ENCODE measurements around the gene CAMK2B. TPM values are rescaled to one million over a fixed set of nuclear protein-coding genes. Genes with fewer than 3 reads are reported as not detected.

CAMK2B gene
- total RNA-seq, 1 donor from 2014 or later, result 98.0 TPM

DNA sequence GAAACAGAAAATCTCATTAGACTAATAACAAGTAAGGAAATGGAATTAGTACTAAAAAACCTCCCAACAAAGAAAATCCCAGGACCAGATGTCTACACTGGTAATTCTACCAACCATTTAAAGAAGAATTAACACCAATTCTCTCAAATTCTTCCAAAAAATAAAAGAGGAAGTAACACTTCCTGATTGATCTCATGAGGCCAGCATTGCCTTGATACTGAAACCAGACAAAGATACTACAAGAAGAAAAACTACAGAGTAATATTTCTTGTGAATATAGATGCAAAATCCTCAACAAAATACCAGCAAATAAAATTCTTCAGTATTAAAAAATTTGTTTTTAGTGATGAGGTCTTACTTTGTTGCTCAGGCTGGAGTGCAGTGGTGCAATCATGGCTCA, 157.5 kb downstream of the CAMK2B start:
- H3K36me3 ChIP-seq, result no peaks in the 10 kb centered on the region
- no peaks in the 10 kb centered on the region for H3K27me3 ChIP-seq (ENCODE audit: low read depth)
- TF ChIP-seq, protein P1, sequence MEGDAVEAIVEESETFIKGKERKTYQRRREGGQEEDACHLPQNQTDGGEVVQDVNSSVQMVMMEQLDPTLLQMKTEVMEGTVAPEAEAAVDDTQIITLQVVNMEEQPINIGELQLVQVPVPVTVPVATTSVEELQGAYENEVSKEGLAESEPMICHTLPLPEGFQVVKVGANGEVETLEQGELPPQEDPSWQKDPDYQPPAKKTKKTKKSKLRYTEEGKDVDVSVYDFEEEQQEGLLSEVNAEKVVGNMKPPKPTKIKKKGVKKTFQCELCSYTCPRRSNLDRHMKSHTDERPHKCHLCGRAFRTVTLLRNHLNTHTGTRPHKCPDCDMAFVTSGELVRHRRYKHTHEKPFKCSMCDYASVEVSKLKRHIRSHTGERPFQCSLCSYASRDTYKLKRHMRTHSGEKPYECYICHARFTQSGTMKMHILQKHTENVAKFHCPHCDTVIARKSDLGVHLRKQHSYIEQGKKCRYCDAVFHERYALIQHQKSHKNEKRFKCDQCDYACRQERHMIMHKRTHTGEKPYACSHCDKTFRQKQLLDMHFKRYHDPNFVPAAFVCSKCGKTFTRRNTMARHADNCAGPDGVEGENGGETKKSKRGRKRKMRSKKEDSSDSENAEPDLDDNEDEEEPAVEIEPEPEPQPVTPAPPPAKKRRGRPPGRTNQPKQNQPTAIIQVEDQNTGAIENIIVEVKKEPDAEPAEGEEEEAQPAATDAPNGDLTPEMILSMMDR (IDR thresholded peaks at IDR 0.05; ENCODE audit: borderline replicate concordance), result no peak
- intact Hi-C loops (cut with micrococcal nuclease), result no loop called here
- H3K27ac ChIP-seq (replicated peaks), result no peak overlapping the region
- H3K4me3 ChIP-seq, result no peak overlapping the region
- no peak for DNase-seq
- no peaks in the 10 kb centered on the region for H3K4me1 ChIP-seq
- H3K9me3 ChIP-seq (replicated peaks), result no peaks in the 10 kb centered on the region

Other genes with a start within 250 kb of the CAMK2B start
- gene POLM, start 243.1 kb downstream of the CAMK2B start, total RNA-seq, result 12.4 TPM
- gene AEBP1, start 221.2 kb downstream of the CAMK2B start, total RNA-seq, result 20.5 TPM
- 78.0 TPM for gene POLD2, start 202.0 kb downstream of the CAMK2B start, total RNA-seq
- gene MYL7, start 184.3 kb downstream of the CAMK2B start, total RNA-seq, result 518 TPM
- 0.49 TPM for gene GCK, start 136.2 kb downstream of the CAMK2B start, total RNA-seq
- gene YKT6, start 124.6 kb downstream of the CAMK2B start, total RNA-seq, result 53.3 TPM
- gene NUDCD3, start 165.1 kb upstream of the CAMK2B start, total RNA-seq, result 107 TPM
- 0.19 TPM for gene NPC1L1, start 215.7 kb upstream of the CAMK2B start, total RNA-seq
- 27.1 TPM for gene DDX56, start 248.3 kb upstream of the CAMK2B start, total RNA-seq

Data from left ventricle myocardium inferior (tissue), 1 donor.